ENCODE results near the gene GIPC1.

DNA sequence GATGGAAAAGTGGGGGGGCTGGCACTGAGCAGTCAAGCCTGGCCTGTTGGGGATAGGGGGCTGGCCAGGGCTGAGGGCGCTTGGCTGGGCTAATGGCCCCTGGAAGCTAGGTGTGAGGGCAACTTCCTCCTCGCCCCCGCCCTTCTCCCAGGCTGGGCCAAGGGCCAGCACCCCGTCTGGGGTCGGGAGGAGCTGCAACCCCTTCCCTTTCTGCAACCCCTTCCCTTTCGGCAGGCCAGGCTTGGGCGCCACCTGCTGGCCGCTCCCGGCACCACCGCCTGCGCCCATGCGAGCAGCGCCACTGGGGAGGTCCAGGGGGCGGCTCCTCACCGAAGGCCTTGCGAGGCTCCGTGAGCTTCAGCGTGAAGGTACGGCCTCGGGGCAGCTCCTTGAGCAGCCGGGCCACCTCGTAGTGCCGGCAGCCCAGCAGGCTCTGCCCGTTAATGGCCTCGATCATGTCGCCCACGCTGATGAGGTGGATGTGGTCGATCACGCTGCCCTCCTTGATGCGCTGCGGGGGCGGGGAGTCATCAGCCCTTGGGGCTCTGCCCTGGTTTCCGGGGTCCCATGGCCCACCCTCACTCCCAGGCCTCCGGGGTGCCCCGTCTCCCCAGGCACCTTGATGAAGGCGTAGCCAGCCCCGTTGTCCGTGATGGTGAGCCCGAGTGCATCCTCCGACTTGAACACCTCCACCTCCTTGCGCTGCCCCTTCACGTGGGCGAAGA lies 15.8 kb downstream of the GIPC1 start:
- TF ChIP-seq REST (IDR thresholded peaks at IDR 0.05; ENCODE audit: insufficient read depth in 1 of 2, low read depth in 2 of 2, low read length in 1 of 2) (no peak), POLR2AphosphoS5 (IDR thresholded peaks at IDR 0.05; ENCODE audit: low read depth, low read length) (no peak), CTCF (IDR thresholded peaks at IDR 0.05) (peak; percentile 94)

Measured in Panc1 (cell line).